ENCODE results near the gene TMBIM1.
"Not testable (repeated sequence)": the region's sequence is repeated elsewhere in the genome, so short reads cannot be mapped to it uniquely, and the experiment has no call there.

TMBIM1 gene

GRCh38 chr2:218313356-218313755 lies 21.1 kb upstream of the TMBIM1 start:
- TF ChIP-seq MYC (IDR thresholded peaks at IDR 0.05; ENCODE audit: low read depth, low read length) (no peak), MAX (IDR thresholded peaks at IDR 0.05; ENCODE audit: low read depth, low read length) (no peak), POLR2A (IDR thresholded peaks at IDR 0.05; ENCODE audit: extremely low read depth, insufficient read length) (no peak), CTCF (IDR thresholded peaks at IDR 0.05; ENCODE audit: low read depth, low read length) (no peak)
- no peak overlapping the region for H3K4me3 ChIP-seq (ENCODE audit: low read depth, low read length)
- DNase-seq (ENCODE audit: low read depth), result no peak

GRCh38 chr2:218312267-218312756 lies 20.0 kb upstream of the TMBIM1 start:
- DNase-seq (ENCODE audit: low read depth), result no peak
- H3K4me3 ChIP-seq (ENCODE audit: low read depth, low read length), result no peak overlapping the region
- TF ChIP-seq CTCF (IDR thresholded peaks at IDR 0.05; ENCODE audit: low read depth, low read length) (no peak), POLR2A (IDR thresholded peaks at IDR 0.05; ENCODE audit: extremely low read depth, insufficient read length) (no peak), MAX (IDR thresholded peaks at IDR 0.05; ENCODE audit: low read depth, low read length) (no peak), MYC (IDR thresholded peaks at IDR 0.05; ENCODE audit: low read depth, low read length) (no peak)

- DNase-seq (ENCODE audit: low read depth); H3K4me3 ChIP-seq (ENCODE audit: low read depth, low read length): not testable (repeated sequence)
Observed at GRCh38 chr2:218311541-218312266, 19.4 kb upstream of the TMBIM1 start.

GRCh38 chr2:218310853-218311540 lies 18.7 kb upstream of the TMBIM1 start:
- TF ChIP-seq MYC (IDR thresholded peaks at IDR 0.05; ENCODE audit: low read depth, low read length) (no peak), CTCF (IDR thresholded peaks at IDR 0.05; ENCODE audit: low read depth, low read length) (no peak), POLR2A (IDR thresholded peaks at IDR 0.05; ENCODE audit: extremely low read depth, insufficient read length) (no peak), MAX (IDR thresholded peaks at IDR 0.05; ENCODE audit: low read depth, low read length) (no peak)

GRCh38 chr2:218307415-218308090 lies 15.2 kb upstream of the TMBIM1 start:
- H3K4me3 ChIP-seq (ENCODE audit: low read depth, low read length), result no peak overlapping the region
- TF ChIP-seq MAX (IDR thresholded peaks at IDR 0.05; ENCODE audit: low read depth, low read length) (no peak), MYC (IDR thresholded peaks at IDR 0.05; ENCODE audit: low read depth, low read length) (no peak), POLR2A (IDR thresholded peaks at IDR 0.05; ENCODE audit: extremely low read depth, insufficient read length) (no peak), CTCF (IDR thresholded peaks at IDR 0.05; ENCODE audit: low read depth, low read length) (no peak)
- DNase-seq (ENCODE audit: low read depth), result no peak

More at GRCh38 chr2:218310853-218311540, 18.7 kb upstream of the TMBIM1 start:
- DNase-seq (ENCODE audit: low read depth), result no peak
- H3K4me3 ChIP-seq (ENCODE audit: low read depth, low read length), result no peak overlapping the region

Data from NB4 (cell line).